ENCODE data around the gene TLR9. TPM values are rescaled to one million over a fixed set of nuclear protein-coding genes. Genes with fewer than 3 reads are reported as not detected.

TLR9 gene
- total RNA-seq, 1 experiment from 2014 or later = not detected

DNA sequence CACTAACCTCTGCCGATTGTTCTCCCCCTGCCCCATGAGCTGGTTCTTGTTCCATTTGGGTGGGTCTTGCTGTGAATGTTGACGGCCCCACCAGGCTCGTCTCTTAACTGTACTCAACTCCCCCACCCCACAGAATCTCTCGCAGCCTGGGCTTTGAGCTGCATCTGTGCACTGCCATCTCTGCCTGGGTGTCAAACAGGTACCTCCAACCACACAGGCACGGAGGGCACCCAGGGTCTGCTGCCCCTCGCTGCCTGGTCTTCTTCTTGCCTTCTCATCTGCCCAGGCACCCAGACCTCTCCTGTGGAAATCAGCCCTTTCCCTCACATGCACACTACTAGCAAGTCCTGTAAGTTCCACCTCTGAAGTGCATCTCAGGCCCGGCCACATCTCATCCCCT lies 10.1 kb downstream of the TLR9 start:
- DNase-seq (ENCODE audit: low read depth, low spot score) (no peak), ATAC-seq (no peak)
- H3K4me3 ChIP-seq (ENCODE audit: low read depth in 2 of 2, low read length in 2 of 2) = no peak overlapping the region
- CTCF ChIA-PET = interaction anchor here (0.6 kb wide), 1 partner anchor 272 kb away, joined by 9 read pairs; no protein-coding TSS in a partner anchor
- in situ Hi-C loops (cut with HindIII; ENCODE audit: low pct_unique_long_range_greater_than_20kb, low sequenced_read_pairs) = no loop called here
- H3K9me3 ChIP-seq (ENCODE audit: control insufficient read depth, insufficient read depth, low read depth, low read length) = no peaks in the 10 kb centered on the region
- no peak for TF ChIP-seq TCF7L2 (IDR thresholded peaks at IDR 0.05; ENCODE audit: low read depth, low read length)
- TF ChIP-seq, protein P1, sequence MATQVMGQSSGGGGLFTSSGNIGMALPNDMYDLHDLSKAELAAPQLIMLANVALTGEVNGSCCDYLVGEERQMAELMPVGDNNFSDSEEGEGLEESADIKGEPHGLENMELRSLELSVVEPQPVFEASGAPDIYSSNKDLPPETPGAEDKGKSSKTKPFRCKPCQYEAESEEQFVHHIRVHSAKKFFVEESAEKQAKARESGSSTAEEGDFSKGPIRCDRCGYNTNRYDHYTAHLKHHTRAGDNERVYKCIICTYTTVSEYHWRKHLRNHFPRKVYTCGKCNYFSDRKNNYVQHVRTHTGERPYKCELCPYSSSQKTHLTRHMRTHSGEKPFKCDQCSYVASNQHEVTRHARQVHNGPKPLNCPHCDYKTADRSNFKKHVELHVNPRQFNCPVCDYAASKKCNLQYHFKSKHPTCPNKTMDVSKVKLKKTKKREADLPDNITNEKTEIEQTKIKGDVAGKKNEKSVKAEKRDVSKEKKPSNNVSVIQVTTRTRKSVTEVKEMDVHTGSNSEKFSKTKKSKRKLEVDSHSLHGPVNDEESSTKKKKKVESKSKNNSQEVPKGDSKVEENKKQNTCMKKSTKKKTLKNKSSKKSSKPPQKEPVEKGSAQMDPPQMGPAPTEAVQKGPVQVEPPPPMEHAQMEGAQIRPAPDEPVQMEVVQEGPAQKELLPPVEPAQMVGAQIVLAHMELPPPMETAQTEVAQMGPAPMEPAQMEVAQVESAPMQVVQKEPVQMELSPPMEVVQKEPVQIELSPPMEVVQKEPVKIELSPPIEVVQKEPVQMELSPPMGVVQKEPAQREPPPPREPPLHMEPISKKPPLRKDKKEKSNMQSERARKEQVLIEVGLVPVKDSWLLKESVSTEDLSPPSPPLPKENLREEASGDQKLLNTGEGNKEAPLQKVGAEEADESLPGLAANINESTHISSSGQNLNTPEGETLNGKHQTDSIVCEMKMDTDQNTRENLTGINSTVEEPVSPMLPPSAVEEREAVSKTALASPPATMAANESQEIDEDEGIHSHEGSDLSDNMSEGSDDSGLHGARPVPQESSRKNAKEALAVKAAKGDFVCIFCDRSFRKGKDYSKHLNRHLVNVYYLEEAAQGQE (IDR thresholded peaks at IDR 0.05; ENCODE audit: insufficient read depth in 1 of 2, low read depth in 2 of 2, low read length in 1 of 2) = no peak
- TF ChIP-seq POLR2AphosphoS5 (IDR thresholded peaks at IDR 0.05; ENCODE audit: low read depth, low read length) = no peak
- no peak for TF ChIP-seq CTCF (IDR thresholded peaks at IDR 0.05)
- no peak for TF ChIP-seq SIN3A (IDR thresholded peaks at IDR 0.05; ENCODE audit: borderline replicate concordance, insufficient read depth, low read depth, low read length)
- peaks cover 4% of the 10 kb centered on the region; the same call in 1 of the 2 replicates for H3K36me3 ChIP-seq (ENCODE audit: control insufficient read depth, insufficient read depth, low read length)
- no peaks in the 10 kb centered on the region for H3K27me3 ChIP-seq (ENCODE audit: control insufficient read depth, insufficient read depth, low read length)
- intact Hi-C loops (cut with micrococcal nuclease; ENCODE audit: unreplicated experiment) = no loop called here
- H3K27ac ChIP-seq (ENCODE audit: low read length) = no peak overlapping the region
- POLR2A ChIA-PET = no interaction called here
- no TSS peak for BruUV-seq (replicated peaks)
- H3K4me1 ChIP-seq (ENCODE audit: control insufficient read depth, insufficient read depth, low read length) = peaks cover 19% of the 10 kb centered on the region

- ATAC-seq = no peak
- peaks cover 5% of the 10 kb centered on the region; the same call in 1 of the 2 replicates for H3K36me3 ChIP-seq (ENCODE audit: control insufficient read depth, insufficient read depth, low read length)
- BruUV-seq (replicated peaks) = no TSS peak
These were observed 11.5 kb downstream of the TLR9 start for GRCh38 chr3:52213901-52214300.

More at GRCh38 chr3:52213901-52214300, 11.5 kb downstream of the TLR9 start:
- in situ Hi-C loops (cut with HindIII; ENCODE audit: low pct_unique_long_range_greater_than_20kb, low sequenced_read_pairs) = no loop called here
- Histone ChIP-seq H3K9me3 (ENCODE audit: control insufficient read depth, insufficient read depth, low read depth, low read length) (no peaks in the 10 kb centered on the region), H3K27me3 (ENCODE audit: control insufficient read depth, insufficient read depth, low read length) (no peaks in the 10 kb centered on the region), H3K4me1 (ENCODE audit: control insufficient read depth, insufficient read depth, low read length) (peaks cover 16% of the 10 kb centered on the region), H3K4me3 (ENCODE audit: low read depth in 2 of 2, low read length in 2 of 2) (no peak overlapping the region), H3K27ac (ENCODE audit: low read length) (no peak overlapping the region)
- intact Hi-C loops (cut with micrococcal nuclease; ENCODE audit: unreplicated experiment) = no loop called here
- no peak for DNase-seq (ENCODE audit: low read depth, low spot score)
- POLR2A ChIA-PET = no interaction called here
- CTCF ChIA-PET = no interaction called here
- no peak for TF ChIP-seq POLR2AphosphoS5 (IDR thresholded peaks at IDR 0.05; ENCODE audit: low read depth, low read length)
- no peak for TF ChIP-seq CTCF (IDR thresholded peaks at IDR 0.05)
- TF ChIP-seq TCF7L2 (IDR thresholded peaks at IDR 0.05; ENCODE audit: low read depth, low read length) = no peak
- TF ChIP-seq, protein P1 (IDR thresholded peaks at IDR 0.05; ENCODE audit: insufficient read depth in 1 of 2, low read depth in 2 of 2, low read length in 1 of 2) = no peak
- no peak for TF ChIP-seq SIN3A (IDR thresholded peaks at IDR 0.05; ENCODE audit: borderline replicate concordance, insufficient read depth, low read depth, low read length)
